Smooth muscle cell (in vitro differentiated cells): ENCODE data around the gene CYP11A1. TPM values are rescaled to one million over a fixed set of nuclear protein-coding genes. Genes with fewer than 3 reads are reported as not detected.

Experiments
- DNase-seq: peaks from one replicate; lab custom pipeline; 2025; ENCODE audit not compliant: unreplicated experiment; lab: John Stamatoyannopoulos, UW
- H2AFZ ChIP-seq: fragments of 200-600 bp; sonication (generic); 2 replicates; pipeline ENCODE4 v1.6.0; 2016; ENCODE audit warnings: antibody characterized with exemption, low read depth, mild to moderate bottlenecking
- H3F3A ChIP-seq: fragments of 200-600 bp; sonication (generic); 2 replicates; pipeline ENCODE4 v1.6.0; 2017; ENCODE audit warnings: antibody characterized with exemption, low read depth
- H3K27ac ChIP-seq: fragments of 200-600 bp; sonication (generic); 2 replicates; pipeline ENCODE4 v1.5.1; 2016; ENCODE audit warnings: low read depth, mild to moderate bottlenecking
- H3K27me3 ChIP-seq: fragments of 200-600 bp; sonication (generic); 2 replicates; pipeline ENCODE4 v1.6.1; 2016; ENCODE audit warnings: low read depth, mild to moderate bottlenecking
- H3K36me3 ChIP-seq: fragments of 200-600 bp; sonication (generic); 2 replicates; pipeline ENCODE4 v1.5.1; 2016; ENCODE audit warnings: low read depth
- H3K4me1 ChIP-seq: fragments of 200-600 bp; sonication (generic); 2 replicates; pipeline ENCODE4 v1.5.1; 2016; ENCODE audit warnings: low read depth
- H3K4me2 ChIP-seq: fragments of 200-600 bp; sonication (generic); 2 replicates; pipeline ENCODE4 v1.6.0; 2016; ENCODE audit warnings: mild to moderate bottlenecking
- H3K4me3 ChIP-seq: fragments of 200-600 bp; sonication (generic); 2 replicates; pipeline ENCODE4 v1.5.1; 2016; ENCODE audit warnings: mild to moderate bottlenecking
- H3K79me2 ChIP-seq: fragments of 200-600 bp; sonication (generic); 2 replicates; pipeline ENCODE4 v1.6.0; 2016; ENCODE audit warnings: low read depth, mild to moderate bottlenecking
- H3K9ac ChIP-seq: fragments of 200-600 bp; sonication (generic); 2 replicates; pipeline ENCODE4 v1.6.0; 2016; ENCODE audit warnings: low read depth
- H3K9me3 ChIP-seq: fragments of 200-600 bp; sonication (generic); replicated peaks from 2 replicates; pipeline ENCODE4 v1.5.1; 2016; ENCODE audit warnings: low read depth
- H4K20me1 ChIP-seq: fragments of 200-600 bp; sonication (generic); 2 replicates; pipeline ENCODE4 v1.6.0; 2016; ENCODE audit warnings: low read depth
- WGBS: methylation state at CpG from one replicate; pipeline ENCODE4 v1.1.7; 2016; ENCODE audit warnings: low lambda C conversion rate; 5-methylcytosine and 5-hydroxymethylcytosine counted together
- polyA plus RNA-seq: library from polyadenylated mRNA; unstranded; fragments of >200 nt; fragmentation: Nextera tagmentation; extraction: Ambion mirVana; gene quantifications from 2 replicates; pipeline ENCODE4 v1.2.1, GENCODE V29; 2016
- total RNA-seq: library from RNA; depleted of rRNA; stranded (reverse); fragments of >200 nt; gene quantifications from 2 replicates; pipeline ENCODE4 v1.2.3, GENCODE V29; 2014
- TF ChIP-seq, protein P1 (sequence below): fragments of 200-600 bp; sonication (generic); IDR thresholded peaks from 2 replicates; pipeline ENCODE4 v1.5.1; 2017; ENCODE audit warnings: borderline replicate concordance, mild to moderate bottlenecking, antibody characterized with exemption; ENCODE audit not compliant: insufficient read depth, poor library complexity, severe bottlenecking

CYP11A1 gene
- total and polyA plus RNA-seq, 2 experiments from 2014 or later, result 3.5 to 6.6 TPM

DNA sequence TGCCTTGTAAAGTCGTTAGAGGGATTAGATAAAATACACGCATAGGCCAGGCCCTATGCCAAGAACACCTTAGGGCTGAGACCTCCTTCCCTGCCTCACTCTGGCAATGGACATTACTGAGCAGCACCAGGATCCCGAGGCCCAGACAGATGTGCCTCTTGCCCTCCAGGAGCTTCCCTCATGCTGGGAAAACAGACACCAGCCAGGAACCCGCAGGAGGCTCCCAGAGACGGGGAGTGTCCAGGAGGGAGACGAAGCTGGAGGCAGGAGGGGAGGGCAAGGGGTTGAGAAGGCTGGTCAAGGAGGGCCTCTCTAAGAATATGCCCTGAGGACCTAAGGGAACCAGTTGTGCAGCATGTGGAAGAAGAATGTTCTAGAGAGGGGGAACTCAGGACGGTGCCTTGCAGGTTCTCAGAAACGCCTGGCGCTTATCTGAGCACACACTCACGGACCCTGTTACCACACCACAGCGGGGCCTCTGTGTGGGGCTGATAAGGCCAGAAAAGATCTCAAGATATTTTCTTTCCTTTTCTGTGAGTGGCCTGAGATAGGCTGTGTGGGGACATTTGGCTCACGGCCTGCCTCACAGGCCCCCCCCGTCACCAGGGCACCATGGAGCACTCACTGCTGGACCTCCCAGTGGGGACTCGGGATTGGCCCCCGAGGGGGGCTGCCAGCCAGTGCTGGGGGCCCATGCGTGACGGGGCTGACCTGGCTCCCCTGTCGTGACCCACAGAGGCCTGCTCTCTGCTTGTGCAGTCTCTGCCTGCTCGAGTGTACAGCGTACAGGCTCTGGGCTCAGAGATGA, 22.0 kb upstream of the CYP11A1 start:
- peaks cover 6% of the 10 kb centered on the region for H3K4me1 ChIP-seq
- H3K27me3 ChIP-seq, result no peaks in the 10 kb centered on the region
- peak overlapping the region; percentile 11 for H3K27ac ChIP-seq
- H3K9ac ChIP-seq, result no peak overlapping the region
- H3K79me2 ChIP-seq, result no peaks in the 10 kb centered on the region
- no peaks in the 10 kb centered on the region for H3K9me3 ChIP-seq
- DNase-seq, result no peak
- H4K20me1 ChIP-seq, result no peaks in the 10 kb centered on the region
- TF ChIP-seq, protein P1, sequence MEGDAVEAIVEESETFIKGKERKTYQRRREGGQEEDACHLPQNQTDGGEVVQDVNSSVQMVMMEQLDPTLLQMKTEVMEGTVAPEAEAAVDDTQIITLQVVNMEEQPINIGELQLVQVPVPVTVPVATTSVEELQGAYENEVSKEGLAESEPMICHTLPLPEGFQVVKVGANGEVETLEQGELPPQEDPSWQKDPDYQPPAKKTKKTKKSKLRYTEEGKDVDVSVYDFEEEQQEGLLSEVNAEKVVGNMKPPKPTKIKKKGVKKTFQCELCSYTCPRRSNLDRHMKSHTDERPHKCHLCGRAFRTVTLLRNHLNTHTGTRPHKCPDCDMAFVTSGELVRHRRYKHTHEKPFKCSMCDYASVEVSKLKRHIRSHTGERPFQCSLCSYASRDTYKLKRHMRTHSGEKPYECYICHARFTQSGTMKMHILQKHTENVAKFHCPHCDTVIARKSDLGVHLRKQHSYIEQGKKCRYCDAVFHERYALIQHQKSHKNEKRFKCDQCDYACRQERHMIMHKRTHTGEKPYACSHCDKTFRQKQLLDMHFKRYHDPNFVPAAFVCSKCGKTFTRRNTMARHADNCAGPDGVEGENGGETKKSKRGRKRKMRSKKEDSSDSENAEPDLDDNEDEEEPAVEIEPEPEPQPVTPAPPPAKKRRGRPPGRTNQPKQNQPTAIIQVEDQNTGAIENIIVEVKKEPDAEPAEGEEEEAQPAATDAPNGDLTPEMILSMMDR, result no peak
- no peaks in the 10 kb centered on the region for H3K36me3 ChIP-seq
- no peak overlapping the region for H3K4me2 ChIP-seq
- no peaks in the 10 kb centered on the region for H3F3A ChIP-seq
- H3K4me3 ChIP-seq, result no peak overlapping the region
- 60% methylated on average over 20 of the region's 20 CpGs for WGBS
- H2AFZ ChIP-seq, result no peak overlapping the region

- Histone ChIP-seq H2AFZ (no peak overlapping the region), H4K20me1 (no peaks in the 10 kb centered on the region), H3F3A (no peaks in the 10 kb centered on the region), H3K4me2 (no peak overlapping the region), H3K27ac (no peak overlapping the region), H3K9me3 (no peaks in the 10 kb centered on the region), H3K4me1 (peaks cover 10% of the 10 kb centered on the region), H3K79me2 (no peaks in the 10 kb centered on the region), H3K36me3 (no peaks in the 10 kb centered on the region), H3K9ac (no peak overlapping the region), H3K4me3 (no peak overlapping the region), H3K27me3 (no peaks in the 10 kb centered on the region)
- WGBS, result 91% methylated on average over 9 of the region's 10 CpGs
- no peak for DNase-seq
- TF ChIP-seq, protein P1, result no peak
Measured at GRCh38 chr15:74388363-74388951, 21.0 kb upstream of the CYP11A1 start.

- no peak overlapping the region for H3K4me2 ChIP-seq
- DNase-seq, result no peak
- H2AFZ ChIP-seq, result no peak overlapping the region
- WGBS, result 76% methylated on average over 10 of the region's 10 CpGs
- no peak overlapping the region for H3K9ac ChIP-seq
- H3K36me3 ChIP-seq, result no peaks in the 10 kb centered on the region
- no peaks in the 10 kb centered on the region for H3K27me3 ChIP-seq
- no peaks in the 10 kb centered on the region for H4K20me1 ChIP-seq
- TF ChIP-seq, protein P1, result no peak
- no peaks in the 10 kb centered on the region for H3K9me3 ChIP-seq
- H3K4me3 ChIP-seq, result no peak overlapping the region
- no peaks in the 10 kb centered on the region for H3F3A ChIP-seq
- H3K4me1 ChIP-seq, result peaks cover 10% of the 10 kb centered on the region
- no peak overlapping the region for H3K27ac ChIP-seq
- H3K79me2 ChIP-seq, result no peaks in the 10 kb centered on the region
Measured at GRCh38 chr15:74387621-74388362, 20.3 kb upstream of the CYP11A1 start.
